Glomerular visceral epithelial cell (primary cell): Measurements from ENCODE around the gene MYO1D.

Experiments
- DNase-seq: peaks from one replicate; pipeline ENCODE4 v3.0.0-alpha.2; 2016; ENCODE audit errors: extremely low spot score

Gene MYO1D

GRCh38 chr17:32569171-32570080 is 307.5 kb downstream of the MYO1D start:
- DNase-seq = peak; percentile 30

- no peak for DNase-seq
These were observed 308.2 kb downstream of the MYO1D start for GRCh38 chr17:32568705-32569104.

GRCh38 chr17:32567511-32567910 is 309.4 kb downstream of the MYO1D start:
- no peak for DNase-seq

- no peak for DNase-seq
These were observed 309.8 kb downstream of the MYO1D start for GRCh38 chr17:32567086-32567485.

GRCh38 chr17:32566303-32566702 is 310.6 kb downstream of the MYO1D start:
- DNase-seq = no peak

- no peak for DNase-seq
These were observed 311.5 kb downstream of the MYO1D start for GRCh38 chr17:32565401-32565800.

GRCh38 chr17:32564325-32564724 is 312.6 kb downstream of the MYO1D start:
- DNase-seq = no peak

- no peak for DNase-seq
These were observed 313.3 kb downstream of the MYO1D start for GRCh38 chr17:32563583-32563982.

- no peak for DNase-seq
These were observed 317.8 kb downstream of the MYO1D start for GRCh38 chr17:32558997-32559650.

- no peak for DNase-seq
These were observed 318.5 kb downstream of the MYO1D start for GRCh38 chr17:32558326-32558955.

GRCh38 chr17:32555611-32556310 is 321.2 kb downstream of the MYO1D start:
- no peak for DNase-seq

GRCh38 chr17:32553168-32553567 is 323.8 kb downstream of the MYO1D start:
- no peak for DNase-seq

GRCh38 chr17:32552280-32552679 is 324.6 kb downstream of the MYO1D start:
- DNase-seq = no peak

GRCh38 chr17:32551186-32551955 is 325.6 kb downstream of the MYO1D start:
- DNase-seq = peak; percentile 53

GRCh38 chr17:32549559-32549958 is 327.4 kb downstream of the MYO1D start:
- DNase-seq = no peak

GRCh38 chr17:32546031-32546444 is 330.9 kb downstream of the MYO1D start:
- DNase-seq = no peak

- DNase-seq = no peak
These were observed 334.7 kb downstream of the MYO1D start for GRCh38 chr17:32542186-32542585.

GRCh38 chr17:32541640-32542039 is 335.3 kb downstream of the MYO1D start:
- no peak for DNase-seq

GRCh38 chr17:32536736-32537643 is 339.9 kb downstream of the MYO1D start:
- no peak for DNase-seq

- no peak for DNase-seq
These were observed 343.6 kb downstream of the MYO1D start for GRCh38 chr17:32533296-32533695.
